KBM-7 (cell line): ENCODE results near the gene LRCH4.
"Not testable (repeated sequence)": the region's sequence is repeated elsewhere in the genome, so short reads cannot be mapped to it uniquely, and the experiment has no call there.

ENCODE experiments used
- DNase-seq: peaks from one replicate; pipeline ENCODE4 v3.0.0-alpha.2; 2015
- in situ Hi-C: fragments of 300-500 bp; cut with MboI; formaldehyde crosslinking; loops from 2 replicates; pipeline ENCODE4 v1.14.3; 2020; ENCODE audit warnings: low sequenced_read_pairs, low pct_unique_long_range_greater_than_20kb, mixed read lengths

The LRCH4 gene

GRCh38 chr7:100532165-100533022 lies 53.5 kb downstream of the LRCH4 start:
- in situ Hi-C loops, result no loop called here
- no peak for DNase-seq

GRCh38 chr7:100528108-100528866 lies 57.6 kb downstream of the LRCH4 start:
- DNase-seq, in situ Hi-C loops: not testable (repeated sequence)
